ELF-1 (cell line): ENCODE data around the gene OVCA2.

Experiments
- DNase-seq: peaks from one replicate; pipeline ENCODE4 v3.0.0-alpha.2; 2016; ENCODE audit warnings: low read depth, low spot score

The OVCA2 gene

GRCh38 chr17:2013994-2014317 lies 27.9 kb upstream of the OVCA2 start:
- DNase-seq = no peak

- DNase-seq = no peak
Observed at GRCh38 chr17:2015314-2015713, 26.5 kb upstream of the OVCA2 start.

- DNase-seq = no peak
Observed at GRCh38 chr17:2016494-2016893, 25.3 kb upstream of the OVCA2 start.

- no peak for DNase-seq
Observed at GRCh38 chr17:2017274-2017941, 24.4 kb upstream of the OVCA2 start.

DNA sequence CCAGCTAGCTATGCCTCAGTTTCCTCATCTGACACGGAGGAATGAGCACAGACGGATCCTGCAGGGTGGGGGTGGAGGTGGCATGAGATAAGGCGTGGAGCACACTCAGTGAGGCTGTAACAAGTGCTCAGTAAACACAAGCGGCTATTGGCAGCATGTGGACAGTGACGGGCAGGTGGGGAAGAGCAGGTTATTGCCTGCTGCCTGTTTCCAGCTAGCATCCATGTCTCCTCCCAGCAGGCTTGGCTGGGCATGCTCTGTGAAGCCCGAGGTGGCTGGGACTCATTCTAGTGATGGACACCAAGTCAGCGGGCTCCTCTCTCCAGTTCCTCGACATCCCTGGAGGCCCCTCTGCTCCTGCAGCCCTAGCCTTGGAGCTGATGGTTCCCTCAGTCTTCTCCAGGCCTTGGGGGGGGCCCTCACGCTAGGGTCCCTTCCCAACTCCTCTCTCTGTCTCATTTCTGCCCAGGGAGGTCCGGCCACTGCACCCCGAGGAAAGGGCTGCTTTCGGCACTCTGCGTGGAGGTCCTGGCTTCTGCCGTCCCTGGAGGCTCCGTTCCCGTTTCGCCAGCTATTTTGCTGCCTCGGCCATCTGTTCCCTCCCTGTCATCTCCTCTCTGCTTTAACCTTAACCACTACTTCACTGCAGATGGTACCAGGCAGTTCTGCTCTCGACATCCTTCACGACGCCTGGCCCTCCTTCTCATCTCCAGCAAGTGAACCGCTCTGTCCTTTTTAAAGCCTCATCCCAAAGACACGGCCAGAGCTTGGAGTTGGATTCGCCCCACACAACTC lies 22.9 kb upstream of the OVCA2 start:
- no peak for DNase-seq

DNA sequence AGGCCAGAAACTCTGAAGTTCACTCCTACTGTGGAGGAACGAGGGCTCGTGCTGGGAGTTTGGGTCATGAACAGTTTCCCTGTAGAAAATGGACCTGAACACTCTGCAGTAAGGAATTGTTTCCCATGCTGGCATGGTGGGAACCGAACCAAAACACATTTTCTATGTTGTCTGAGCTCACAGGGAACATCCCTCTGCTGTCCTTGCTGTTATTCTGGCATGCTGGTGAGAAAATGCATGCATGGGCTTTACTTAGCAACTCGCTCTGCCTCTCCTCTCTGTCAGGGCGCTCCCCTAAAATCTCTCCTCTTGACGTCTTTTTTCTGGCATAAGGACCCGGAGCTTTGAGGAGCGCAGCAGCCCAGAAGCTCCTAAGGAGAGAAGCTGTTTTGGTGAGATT lies 22.1 kb upstream of the OVCA2 start:
- no peak for DNase-seq

DNA sequence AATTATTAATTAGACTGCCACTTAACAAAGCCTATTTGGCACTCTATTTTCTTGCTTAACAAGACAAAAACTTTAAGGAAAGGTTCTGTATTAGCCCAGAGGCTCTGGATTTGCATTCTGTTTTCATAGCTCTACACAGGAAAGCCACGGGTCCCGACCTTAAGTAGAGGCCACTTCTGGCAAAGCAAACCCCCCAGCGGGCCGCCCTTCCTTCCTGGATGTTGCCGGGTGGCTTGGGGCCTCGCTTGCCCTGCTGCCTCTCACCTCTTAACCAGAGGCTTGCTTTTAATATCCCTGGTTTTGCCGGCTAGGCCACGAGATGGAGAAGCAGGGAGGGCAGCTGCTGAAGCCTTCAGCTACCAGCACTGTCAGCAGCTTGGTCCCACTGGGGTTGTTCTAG lies 21.1 kb upstream of the OVCA2 start:
- no peak for DNase-seq

GRCh38 chr17:2022647-2023240 lies 19.1 kb upstream of the OVCA2 start:
- no peak for DNase-seq

- DNase-seq = no peak
Observed at GRCh38 chr17:2023256-2023655, 18.6 kb upstream of the OVCA2 start.

DNA sequence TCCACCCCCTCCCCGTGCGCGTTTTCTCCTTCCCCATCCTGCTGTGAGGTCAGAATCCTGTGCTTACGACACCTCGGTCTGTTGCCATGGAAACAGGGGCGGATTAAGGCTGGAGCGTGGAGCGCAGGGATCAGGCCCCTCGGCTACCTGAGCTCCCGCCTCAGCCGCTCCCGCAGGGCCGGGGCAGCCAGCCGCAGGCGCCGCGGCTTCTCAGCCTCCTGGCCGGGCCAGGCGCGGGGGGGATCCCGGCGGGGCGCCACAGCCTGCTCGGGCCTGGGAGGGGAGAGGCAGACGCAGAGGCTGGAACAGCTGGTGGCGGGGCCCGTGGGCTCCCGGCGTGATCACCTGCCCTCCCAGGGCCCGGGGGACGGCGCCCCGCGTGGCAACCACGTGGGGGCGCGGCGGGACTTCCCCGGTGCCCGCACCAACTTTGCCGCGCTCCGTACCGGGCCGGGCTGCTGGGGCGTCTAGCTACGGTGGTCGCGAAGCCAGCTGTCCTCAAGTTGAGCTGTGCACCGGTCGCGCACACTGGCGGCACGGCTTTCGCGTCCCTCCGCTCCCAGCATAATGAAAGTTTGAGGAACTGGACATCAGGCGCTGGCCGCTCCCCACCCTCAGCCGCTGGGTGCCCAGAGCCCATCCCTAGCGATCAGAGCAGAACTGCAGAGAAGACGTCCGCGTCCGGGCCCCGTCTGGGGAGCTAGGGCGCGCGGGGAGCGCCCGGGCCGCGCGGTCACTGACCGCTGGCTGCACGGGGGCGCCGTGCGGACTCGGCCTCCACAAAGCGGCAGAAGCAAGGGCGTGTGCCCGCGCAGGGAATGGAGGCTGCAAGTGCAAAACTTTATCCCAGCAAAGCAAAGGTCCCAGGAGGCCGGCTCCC lies 17.9 kb upstream of the OVCA2 start:
- peak; percentile 80 for DNase-seq

DNA sequence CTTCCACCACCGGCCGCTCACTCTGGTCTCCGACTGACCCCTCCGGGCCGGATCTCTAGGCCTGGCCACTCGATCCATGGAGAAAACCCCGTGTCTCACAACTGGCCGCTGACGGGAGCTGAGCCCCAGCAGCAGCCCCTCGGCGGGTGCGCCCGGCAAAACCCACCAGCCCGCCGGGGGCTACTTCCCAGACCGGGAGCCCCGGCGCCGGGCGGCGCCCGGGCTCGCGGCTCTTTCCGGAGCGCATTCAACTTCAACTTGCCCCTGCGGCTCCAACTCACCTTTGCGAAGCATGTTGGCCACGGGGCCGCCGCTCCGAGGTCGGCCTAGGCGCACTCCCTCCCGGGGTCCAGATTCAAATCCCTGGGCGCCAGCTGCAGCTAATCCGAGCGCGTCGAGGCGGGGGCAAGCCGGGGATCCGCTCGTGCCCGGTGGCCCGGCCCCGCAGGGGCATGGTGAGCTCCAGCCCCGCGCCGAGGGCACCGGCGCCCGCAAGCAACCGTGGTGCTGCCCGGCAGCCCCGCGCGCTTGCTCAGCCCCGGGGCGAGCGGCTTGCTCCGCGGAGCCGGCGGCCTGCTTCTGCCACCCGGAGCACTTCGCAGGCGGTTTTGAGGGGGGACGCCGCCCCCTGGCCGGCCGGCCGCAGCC lies 17.1 kb upstream of the OVCA2 start:
- DNase-seq = peak; percentile 45

DNA sequence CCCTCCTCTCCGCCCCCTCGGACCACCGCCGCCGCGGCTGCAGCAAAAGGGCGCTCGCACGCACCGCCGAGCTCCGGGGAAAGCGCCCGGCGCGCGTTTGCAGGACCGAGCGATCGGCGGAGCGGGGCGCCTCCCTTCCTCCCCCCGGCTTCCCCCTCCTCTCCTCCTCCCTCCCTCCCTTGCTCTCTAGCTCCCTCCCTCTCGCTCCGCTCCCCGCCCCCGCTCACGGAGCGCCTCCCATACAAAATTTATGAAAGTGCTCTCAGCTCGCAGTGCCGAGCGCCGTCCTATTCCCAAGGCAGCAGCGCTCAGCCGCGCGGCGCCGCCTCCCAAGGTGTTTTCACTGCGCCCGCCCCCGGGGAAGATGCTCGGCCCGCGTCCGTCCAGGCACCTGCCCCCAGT lies 16.6 kb upstream of the OVCA2 start, which contains the start of gene RTN4RL1:
Gene RTN4RL1 (minus strand): TSS at position 115 of the 402 bp plus-strand sequence. CDS start 469 bp downstream, outside the sequence.
- DNase-seq = peak; percentile 46

DNA sequence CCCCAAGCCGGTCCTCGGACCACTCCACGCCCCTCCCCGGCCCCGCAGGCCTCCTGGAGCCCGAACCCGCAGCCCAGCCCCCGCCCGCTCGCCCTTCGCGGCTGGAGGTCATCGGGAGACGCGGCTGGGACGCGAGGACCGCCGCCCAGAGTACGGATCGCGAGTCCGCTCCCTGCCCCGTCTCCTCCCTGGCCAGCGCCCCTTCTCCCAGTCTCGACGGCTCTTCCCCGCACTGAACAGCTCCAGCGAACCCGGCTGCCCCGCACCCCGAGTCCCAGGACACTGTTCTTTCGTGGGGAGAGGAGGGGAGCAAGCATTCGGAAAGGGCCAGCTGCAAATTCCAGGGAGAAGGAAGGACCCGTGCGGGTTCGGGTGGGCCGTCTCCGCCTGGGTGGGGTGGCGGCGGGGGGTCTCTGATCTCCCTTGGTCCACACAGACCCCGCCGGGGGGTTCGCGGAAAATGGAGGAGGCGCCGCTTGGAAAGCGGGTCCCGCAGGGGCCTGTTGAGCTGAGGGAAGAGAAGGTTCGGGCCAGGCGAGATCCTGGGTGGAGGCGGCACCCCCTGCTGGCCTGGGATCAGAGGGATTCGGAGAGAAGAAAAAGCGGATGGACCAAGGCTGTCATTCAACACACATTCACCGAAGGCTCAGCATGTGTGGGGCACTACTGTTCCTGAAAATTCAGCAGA lies 16.1 kb upstream of the OVCA2 start:
- peak; percentile 84 for DNase-seq

DNA sequence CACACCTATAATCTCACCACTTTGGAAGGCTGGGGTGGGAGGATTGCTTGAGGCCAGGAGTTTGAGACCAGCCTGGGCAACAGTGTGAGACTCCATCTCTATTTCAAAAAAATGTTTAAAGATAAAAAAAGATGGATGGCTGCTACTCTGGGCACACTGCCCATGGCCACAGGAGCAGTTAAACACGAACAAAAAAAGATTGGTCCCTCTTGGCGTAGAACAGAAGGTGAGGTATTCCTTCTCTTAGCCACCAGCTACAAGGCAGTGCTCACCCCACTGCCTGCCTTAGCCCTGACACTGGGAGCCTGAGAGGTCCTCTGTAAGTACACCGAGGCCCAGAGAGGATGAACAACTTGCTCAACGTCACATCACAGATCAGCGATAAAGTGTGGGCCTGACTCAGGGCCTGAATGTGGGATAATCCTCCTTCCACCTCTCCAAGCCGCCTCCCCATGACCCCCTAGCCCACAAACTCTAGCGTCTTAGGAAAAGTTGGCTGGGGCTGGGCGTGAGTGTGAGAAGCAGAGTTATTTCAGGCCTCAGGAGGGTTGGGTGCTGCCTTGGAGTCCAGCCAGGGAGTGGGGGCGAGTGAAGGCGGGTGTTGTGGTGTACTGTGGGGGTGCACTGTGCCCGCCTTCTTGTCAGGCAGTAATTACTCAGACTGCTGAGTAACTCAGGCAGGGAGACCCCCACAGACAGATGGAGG lies 14.1 kb upstream of the OVCA2 start:
- DNase-seq = no peak

DNA sequence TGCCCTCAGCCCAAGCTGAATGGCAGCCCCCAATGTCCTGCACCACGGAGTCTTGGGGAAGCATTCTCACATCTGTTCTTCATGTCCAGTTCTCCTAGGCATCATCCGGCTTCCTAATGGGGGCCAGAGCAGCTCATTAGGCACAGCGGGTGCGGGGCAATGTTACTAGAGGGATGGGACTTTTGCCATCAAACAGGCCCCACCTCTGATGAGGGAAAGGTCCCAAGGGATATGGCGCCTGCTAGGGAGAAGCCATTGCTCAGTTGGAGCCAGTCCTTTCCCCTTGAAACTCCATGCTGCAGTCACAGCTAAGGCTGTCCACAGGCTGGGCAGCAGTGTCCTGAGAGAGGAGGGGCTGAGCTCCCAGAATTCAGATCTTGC lies 13.6 kb upstream of the OVCA2 start:
- no peak for DNase-seq

GRCh38 chr17:2028737-2029136 lies 13.1 kb upstream of the OVCA2 start:
- peak; percentile 63 for DNase-seq

- DNase-seq = peak; percentile 90
Observed at GRCh38 chr17:2029911-2030778, 11.7 kb upstream of the OVCA2 start, which contains the start of gene DPH1. DPH1 (plus strand) TSS chr17:2030153; CDS start chr17:2030170, 17 bp downstream.

DNA sequence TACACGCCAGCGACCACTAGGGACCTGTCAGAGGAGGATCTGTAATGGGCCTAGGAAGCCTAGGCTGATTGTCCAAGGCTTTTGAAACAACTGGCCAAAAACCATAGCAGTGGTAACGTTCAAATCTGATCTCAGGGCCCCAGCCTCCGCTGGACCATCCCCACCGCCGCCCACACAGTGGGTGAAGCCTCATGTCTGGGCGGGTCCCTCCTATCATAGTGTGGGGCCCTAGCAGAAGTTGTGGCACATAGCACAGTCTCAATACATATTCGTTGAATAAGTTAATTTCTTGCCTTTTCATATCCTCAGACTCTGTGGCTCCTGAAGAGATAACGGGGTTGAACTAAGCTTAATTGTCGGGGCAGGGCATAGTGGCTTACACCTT lies 11.1 kb upstream of the OVCA2 start:
- DNase-seq = no peak

DNA sequence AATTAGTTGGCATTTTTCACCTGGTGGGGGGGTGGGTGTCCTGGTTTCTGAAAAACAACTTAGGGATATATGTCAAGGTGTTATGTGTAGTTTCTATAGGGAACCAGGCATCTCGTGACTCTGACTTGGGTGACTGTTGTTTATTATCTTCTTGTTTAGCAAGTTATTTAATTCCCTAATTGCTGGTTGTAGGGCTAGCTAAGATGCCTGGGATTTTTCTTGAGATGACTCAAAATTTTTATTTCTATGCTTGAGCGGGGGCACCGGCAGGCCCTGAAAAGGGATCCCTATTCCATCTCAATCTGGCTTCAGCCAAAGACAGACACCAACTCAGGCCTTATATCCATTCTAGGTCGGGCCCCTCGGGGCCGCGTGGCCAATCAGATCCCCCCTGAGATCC lies 8.7 kb upstream of the OVCA2 start:
- DNase-seq = no peak
